Right lobe of liver (tissue), 6 donors: ENCODE results near the gene PON3. TPM values are rescaled to one million over a fixed set of nuclear protein-coding genes. Genes with fewer than 3 reads are reported as not detected.

Experiments
- ATAC-seq, 4 donors: fragments of 200-7000 bp; cut with Tn5 transposase; one replicate each; pipeline ENCODE4 v1.9.1; 2020; ENCODE audit warnings: mild to moderate bottlenecking in 4 of 4, moderate library complexity in 4 of 4
- DNase-seq, 3 donors: peaks; one replicate each; pipeline ENCODE4 v3.0.0-alpha.2; 2020
- H3K27ac ChIP-seq, 3 donors: fragments of 200-600 bp; one replicate each; pipeline ENCODE4 v1.8.0; 2022
- H3K27me3 ChIP-seq, 2 donors: fragments of 200-600 bp; one replicate each; pipeline ENCODE4 v1.8.0; 2022
- H3K36me3 ChIP-seq, 4 donors: fragments of 200-600 bp; sonication (generic) in 1 of 4; one replicate each; pipeline versions ENCODE4 v1.5.1 to v1.8.0; 2017 to 2022; ENCODE audit warnings: control low read depth in 1 of 4
- H3K4me1 ChIP-seq, 4 donors: fragments of 200-600 bp; sonication (generic) in 1 of 4; one replicate each; pipeline versions ENCODE4 v1.5.1 to v1.8.0; 2017 to 2022; ENCODE audit warnings: control low read depth in 1 of 4
- H3K4me3 ChIP-seq, 3 donors: fragments of 200-600 bp; one replicate each; pipeline ENCODE4 v1.8.0; 2022
- H3K9me3 ChIP-seq, 4 donors: fragments of 200-600 bp; sonication (generic) in 1 of 4; one replicate each; pipeline versions ENCODE4 v1.5.1 to v1.8.0; 2017 to 2022; ENCODE audit warnings: control low read depth in 1 of 4
- POLR2A ChIP-seq: fragments of 450-650 bp; IDR thresholded peaks from one replicate; pipeline ENCODE4 v1.6.1; 2017; ENCODE audit warnings: antibody characterized with exemption, mild to moderate bottlenecking
- WGBS: methylation state at CpG from one replicate; pipeline ENCODE4 v1.1.6; 2018; ENCODE audit warnings: low coverage, low lambda C conversion rate; ENCODE audit not compliant: insufficient coverage; ENCODE audit errors: missing lambda C conversion rate; 5-methylcytosine and 5-hydroxymethylcytosine counted together
- intact Hi-C, 2 donors: fragments of 100-400 bp; cut with DNase I; formaldehyde crosslinking; loops; one replicate each; pipeline versions ENCODE4 v1.11.2 to v1.14.1; 2022
- total RNA-seq, 6 experiments: library from RNA; depleted of rRNA in 2 of 6; stranded (reverse); fragments of >200 nt in 2 of 6; fragmentation: NEBNext Ultra II Directional in 3 of 6; extraction: Animal tissue kit (Norgen Biotek cat#: 25700) in 3 of 6; gene quantifications; one replicate each; pipeline versions ENCODE4 v1.1.0 to v1.2.4, GENCODE V29; 2016 to 2023
- TF ChIP-seq, protein P1 (sequence below), 4 donors: fragments of 200-600 bp in 3 of 4; fragments of 450-650 bp in 1 of 4; IDR thresholded peaks; one replicate each; pipeline versions ENCODE4 v1.5.1 to v1.8.0; 2016 to 2022; ENCODE audit warnings: antibody characterized with exemption in 4 of 4, mild to moderate bottlenecking in 2 of 4
- donor health status: DM: no; HTN: yes; CAD: no.
- donor health status: DM: no; HTN: no; CAD: no.
- donor health status: DM: no; HTN: no; CAD: no.
- donor health status: DM: no; HTN: yes; CAD: no.
- donor health status: DM: no; HTN: yes; CAD: no.

The PON3 gene
- total RNA-seq, 6 experiments from 2014 or later = 149 to 328 (median 193) TPM

GRCh38 chr7:95433129-95433528 is 37.0 kb upstream of the PON3 start:
- 81% methylated on average over 1 of the region's 1 CpG for WGBS
- Histone ChIP-seq H3K36me3 (no peaks in the 10 kb centered on the region), H3K9me3 (no peaks in the 10 kb centered on the region), H3K27ac (peak overlapping the region in 1 of 3 donors; percentile 93), H3K4me3 (no peak overlapping the region), H3K4me1 (peaks cover 0 to 25% (median 7%) of the 10 kb centered on the region in 4 donors), H3K27me3 (no peaks in the 10 kb centered on the region)
- TF ChIP-seq, protein P1, sequence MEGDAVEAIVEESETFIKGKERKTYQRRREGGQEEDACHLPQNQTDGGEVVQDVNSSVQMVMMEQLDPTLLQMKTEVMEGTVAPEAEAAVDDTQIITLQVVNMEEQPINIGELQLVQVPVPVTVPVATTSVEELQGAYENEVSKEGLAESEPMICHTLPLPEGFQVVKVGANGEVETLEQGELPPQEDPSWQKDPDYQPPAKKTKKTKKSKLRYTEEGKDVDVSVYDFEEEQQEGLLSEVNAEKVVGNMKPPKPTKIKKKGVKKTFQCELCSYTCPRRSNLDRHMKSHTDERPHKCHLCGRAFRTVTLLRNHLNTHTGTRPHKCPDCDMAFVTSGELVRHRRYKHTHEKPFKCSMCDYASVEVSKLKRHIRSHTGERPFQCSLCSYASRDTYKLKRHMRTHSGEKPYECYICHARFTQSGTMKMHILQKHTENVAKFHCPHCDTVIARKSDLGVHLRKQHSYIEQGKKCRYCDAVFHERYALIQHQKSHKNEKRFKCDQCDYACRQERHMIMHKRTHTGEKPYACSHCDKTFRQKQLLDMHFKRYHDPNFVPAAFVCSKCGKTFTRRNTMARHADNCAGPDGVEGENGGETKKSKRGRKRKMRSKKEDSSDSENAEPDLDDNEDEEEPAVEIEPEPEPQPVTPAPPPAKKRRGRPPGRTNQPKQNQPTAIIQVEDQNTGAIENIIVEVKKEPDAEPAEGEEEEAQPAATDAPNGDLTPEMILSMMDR (IDR thresholded peaks at IDR 0.05) = no peak
- TF ChIP-seq POLR2A = no peak
- ATAC-seq (no peak), DNase-seq (no peak)
- intact Hi-C loops = no loop called here

DNA sequence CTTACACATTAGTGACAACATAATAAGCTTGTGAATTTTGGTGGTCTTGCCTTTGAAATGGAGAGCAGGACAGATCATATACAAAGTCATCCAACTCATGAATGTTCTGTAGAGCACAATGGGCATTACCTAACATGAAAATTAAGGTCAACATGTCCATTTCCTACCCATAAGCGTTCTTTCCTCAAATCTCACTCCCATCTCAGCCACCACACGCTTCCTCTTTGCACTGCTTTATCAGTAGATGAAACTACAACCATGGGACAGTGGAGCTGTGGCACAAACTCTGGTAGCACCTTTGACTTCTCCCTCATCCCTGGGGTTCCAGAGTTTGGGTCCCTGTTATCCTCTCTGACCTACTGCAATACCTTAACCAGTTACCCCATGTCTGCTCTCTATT is 36.4 kb upstream of the PON3 start:
- H3K4me3 ChIP-seq = no peak overlapping the region

DNA sequence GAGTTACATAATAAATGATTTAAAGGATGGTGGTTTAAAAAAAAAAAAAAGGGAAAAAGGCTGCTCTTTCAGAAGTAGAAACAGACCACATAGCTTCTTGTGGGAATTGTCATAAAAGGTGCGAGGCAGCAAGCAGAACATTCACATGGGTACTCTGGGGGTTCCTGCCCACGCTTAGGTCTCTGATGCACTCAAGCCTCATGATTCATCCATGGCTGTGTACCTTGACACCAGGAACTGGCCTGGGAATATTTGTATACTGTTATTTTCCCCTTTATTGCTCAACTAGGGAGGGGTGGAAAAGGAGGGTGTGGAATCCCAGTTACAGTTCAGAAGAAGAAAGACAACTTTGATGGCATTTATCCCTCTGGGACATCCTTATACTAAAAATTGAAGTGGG is 34.7 kb upstream of the PON3 start:
- Histone ChIP-seq H3K4me3 (no peak overlapping the region), H3K36me3 (peaks cover 0 to 5% (median 0%) of the 10 kb centered on the region in 4 donors), H3K4me1 (peaks cover 0 to 31% (median 9%) of the 10 kb centered on the region in 4 donors), H3K9me3 (no peaks in the 10 kb centered on the region), H3K27ac (peak overlapping the region in 2 of 3 donors; percentile 25 to 44), H3K27me3 (no peaks in the 10 kb centered on the region)
- TF ChIP-seq, protein P1 (IDR thresholded peaks at IDR 0.05) = no peak
- no peak for TF ChIP-seq POLR2A
- intact Hi-C loops = no loop called here
- DNase-seq (peak in 1 of 3 donors; percentile 51), ATAC-seq (peak; percentile 21 to 74 (median 50))
- WGBS = 0% methylated on average over 2 of the region's 2 CpGs

More for the DNA sequence above, 36.4 kb upstream of the PON3 start:
- Histone ChIP-seq H3K4me1 (peaks cover 0 to 25% (median 8%) of the 10 kb centered on the region in 4 donors), H3K27ac (no peak overlapping the region), H3K9me3 (no peaks in the 10 kb centered on the region), H3K36me3 (no peaks in the 10 kb centered on the region), H3K27me3 (no peaks in the 10 kb centered on the region)
- DNase-seq = no peak
- no peak for ATAC-seq
- TF ChIP-seq POLR2A = no peak
- TF ChIP-seq, protein P1 (IDR thresholded peaks at IDR 0.05) = no peak
- intact Hi-C loops = no loop called here
- 33% methylated on average over 2 of the region's 2 CpGs for WGBS

DNA sequence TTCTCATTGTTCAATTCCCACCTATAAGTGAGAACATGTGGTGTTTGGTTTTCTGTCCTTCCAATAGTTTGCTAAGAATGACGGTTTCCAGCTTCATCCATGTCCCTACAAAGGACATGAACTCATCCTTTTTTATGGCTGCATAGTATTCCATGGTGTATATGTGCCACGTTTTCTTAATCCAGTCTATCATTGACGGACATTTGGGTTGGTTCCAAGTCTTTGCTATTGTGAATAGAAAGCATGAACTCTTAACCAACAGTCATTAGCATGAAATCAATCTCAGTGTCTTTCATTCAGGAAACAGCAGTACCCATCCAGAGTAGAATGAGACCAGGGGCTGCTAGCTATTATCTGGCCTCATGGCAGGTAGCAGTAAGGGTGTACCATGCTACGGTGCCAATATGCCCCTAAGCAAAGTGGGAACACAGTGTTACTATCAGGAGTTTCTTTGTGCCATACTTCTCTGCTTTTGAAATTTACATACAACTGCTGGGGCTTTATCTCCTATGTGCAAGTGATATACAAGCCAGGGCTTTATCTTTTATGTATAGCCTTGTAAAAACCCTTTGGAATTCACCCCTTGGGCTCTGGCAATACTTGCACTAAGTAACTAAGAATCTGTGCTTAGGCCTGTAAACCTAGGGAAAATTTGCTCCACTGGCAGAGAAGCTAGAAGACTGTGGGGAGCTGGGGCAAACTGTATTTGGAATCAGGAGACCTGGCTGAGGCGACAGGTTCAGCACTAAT is 33.2 kb upstream of the PON3 start:
- no peak for TF ChIP-seq POLR2A
- TF ChIP-seq, protein P1 (IDR thresholded peaks at IDR 0.05) = no peak
- WGBS = 26% methylated on average over 4 of the region's 5 CpGs

More for the DNA sequence above, 33.2 kb upstream of the PON3 start:
- Histone ChIP-seq H3K4me3 (no peak overlapping the region), H3K36me3 (peaks cover 0 to 5% (median 0%) of the 10 kb centered on the region in 4 donors), H3K27me3 (no peaks in the 10 kb centered on the region), H3K9me3 (no peaks in the 10 kb centered on the region), H3K4me1 (peaks cover 0 to 31% (median 9%) of the 10 kb centered on the region in 4 donors), H3K27ac (no peak overlapping the region)
- DNase-seq (no peak), ATAC-seq (no peak)
- intact Hi-C loops = no loop called here
